HG03565 (cell line): ENCODE results near the gene SLC16A11.
"Not testable (repeated sequence)": the region's sequence is repeated elsewhere in the genome, so short reads cannot be mapped to it uniquely, and the experiment has no call there.

Experiments
- ATAC-seq: cut with Tn5 transposase; IDR thresholded peaks from one replicate; pipeline ENCODE4 v1.9.1; 2021; ENCODE audit warnings: mild to moderate bottlenecking, moderate library complexity; ENCODE audit not compliant: unreplicated experiment

Gene SLC16A11

GRCh38 chr17:7011942-7012254 lies 32.0 kb downstream of the SLC16A11 start:
- ATAC-seq, result no peak

DNA sequence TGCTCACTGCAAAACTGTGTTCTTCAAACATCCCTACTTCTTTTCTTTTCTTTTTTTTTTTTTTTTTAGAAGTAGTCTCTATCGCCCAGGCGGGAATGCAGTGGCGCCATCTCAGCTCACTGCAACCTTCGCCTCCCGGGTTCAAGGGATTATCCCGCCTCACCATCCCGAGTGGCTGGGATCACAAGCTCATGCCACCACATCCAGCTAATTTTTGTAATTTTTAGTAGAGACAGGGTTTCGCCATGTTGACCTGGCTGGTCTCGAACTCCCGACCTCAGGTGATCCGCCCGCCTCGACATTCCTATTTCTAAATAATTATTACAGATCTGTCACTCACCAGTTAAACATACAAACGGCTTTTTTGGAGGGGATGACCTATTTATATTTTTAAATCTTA lies 32.5 kb downstream of the SLC16A11 start:
- no peak for ATAC-seq

DNA sequence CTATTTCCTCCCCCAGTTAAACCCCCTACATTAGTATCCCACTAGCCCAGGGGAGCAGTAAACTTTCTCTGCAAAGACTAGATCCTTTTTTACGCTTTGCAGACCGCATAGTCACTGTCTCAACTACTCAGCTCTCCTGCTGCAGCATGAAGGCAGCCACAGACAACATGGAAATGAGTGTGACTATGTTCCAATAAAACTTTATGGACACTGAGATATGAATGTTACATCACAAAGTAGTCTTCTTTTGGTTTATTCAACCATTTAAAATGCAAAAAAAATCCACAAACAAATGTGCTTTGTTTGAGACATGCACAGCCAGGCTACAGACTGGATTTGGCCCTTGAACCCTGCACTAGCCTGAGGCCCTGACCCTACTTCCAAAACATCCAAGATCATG lies 33.4 kb downstream of the SLC16A11 start:
- no peak for ATAC-seq

- no peak for ATAC-seq
These were observed 36.7 kb downstream of the SLC16A11 start for GRCh38 chr17:7007143-7007542.

DNA sequence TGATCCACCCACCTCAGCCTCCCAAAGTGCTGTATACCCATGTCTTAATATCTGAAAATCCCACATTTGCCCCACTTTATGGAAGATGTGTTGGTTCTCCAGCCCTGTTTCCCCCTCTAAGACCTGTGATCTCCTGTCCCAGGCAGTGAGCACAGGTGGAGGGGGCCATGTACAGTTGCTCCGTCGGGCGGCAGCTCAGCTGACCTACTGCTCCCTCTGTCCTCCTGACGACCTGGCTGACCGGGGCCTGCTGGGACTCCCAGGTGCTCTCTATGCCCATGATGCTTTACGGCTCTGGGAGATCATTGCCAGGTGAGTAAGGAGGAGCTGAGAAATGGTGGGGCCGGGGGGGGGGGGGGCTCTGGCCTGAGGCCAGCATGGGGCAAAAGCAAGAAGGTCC lies 38.2 kb downstream of the SLC16A11 start:
- no peak for ATAC-seq

DNA sequence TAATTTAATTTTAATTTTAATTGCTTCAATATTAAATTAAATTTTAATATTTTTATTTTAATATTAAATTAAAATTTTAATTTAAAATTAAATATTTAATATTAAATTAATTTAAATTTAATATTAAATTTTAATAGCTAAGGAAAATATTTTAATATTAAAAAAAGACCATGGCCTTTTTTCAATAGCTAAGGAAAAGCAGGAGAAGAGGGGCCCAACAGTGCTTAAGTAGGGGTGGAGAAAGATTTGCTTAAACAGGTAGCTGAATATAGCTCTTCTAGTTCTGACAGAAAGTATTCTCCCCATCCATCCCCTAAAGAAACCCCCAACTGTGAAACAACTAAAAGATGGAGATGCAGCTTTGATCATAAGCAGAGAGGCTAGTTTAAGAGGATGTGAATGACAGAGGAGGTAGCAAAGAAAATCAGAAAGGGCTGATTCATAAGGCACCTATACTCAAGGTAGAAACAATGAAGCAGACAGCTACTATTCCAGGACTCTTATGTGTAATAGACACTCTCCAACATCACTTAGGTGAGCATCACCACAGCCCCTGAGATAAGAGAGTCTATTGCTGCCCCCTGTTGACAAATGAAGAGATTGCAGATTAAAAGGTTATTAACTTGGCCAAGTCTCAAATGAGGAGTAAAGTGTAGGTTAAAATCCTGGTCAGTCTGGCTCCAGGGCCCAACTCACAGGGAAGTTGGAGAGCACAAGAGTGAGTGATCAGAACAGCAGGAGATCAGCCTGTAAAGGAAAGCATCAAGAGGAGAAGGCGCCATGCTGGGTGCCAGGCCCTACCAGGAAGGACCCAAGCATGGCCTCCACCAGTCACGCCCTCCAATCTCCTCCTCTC lies 39.3 kb downstream of the SLC16A11 start:
- no peak for ATAC-seq

DNA sequence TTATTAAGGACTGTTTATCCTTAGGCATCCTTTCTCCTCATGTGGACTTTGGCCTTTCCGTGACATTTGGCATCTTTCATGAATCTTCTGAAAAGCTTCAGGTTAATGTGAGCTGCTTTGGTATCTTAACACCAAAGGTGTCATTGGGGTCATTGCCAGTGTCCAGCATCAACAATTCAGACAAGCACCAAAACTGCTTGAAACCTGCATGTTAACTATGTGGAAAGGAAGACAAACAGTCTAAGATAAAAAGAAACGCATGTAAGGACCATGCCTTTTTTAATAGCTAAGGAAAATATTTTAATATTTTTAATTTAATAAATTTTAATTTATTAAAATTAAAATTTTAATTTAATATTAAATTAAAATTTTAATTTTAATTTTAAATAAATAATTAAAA lies 40.1 kb downstream of the SLC16A11 start:
- ATAC-seq, result no peak

- ATAC-seq, result no peak
These were observed 41.4 kb downstream of the SLC16A11 start for GRCh38 chr17:7002288-7003047.

DNA sequence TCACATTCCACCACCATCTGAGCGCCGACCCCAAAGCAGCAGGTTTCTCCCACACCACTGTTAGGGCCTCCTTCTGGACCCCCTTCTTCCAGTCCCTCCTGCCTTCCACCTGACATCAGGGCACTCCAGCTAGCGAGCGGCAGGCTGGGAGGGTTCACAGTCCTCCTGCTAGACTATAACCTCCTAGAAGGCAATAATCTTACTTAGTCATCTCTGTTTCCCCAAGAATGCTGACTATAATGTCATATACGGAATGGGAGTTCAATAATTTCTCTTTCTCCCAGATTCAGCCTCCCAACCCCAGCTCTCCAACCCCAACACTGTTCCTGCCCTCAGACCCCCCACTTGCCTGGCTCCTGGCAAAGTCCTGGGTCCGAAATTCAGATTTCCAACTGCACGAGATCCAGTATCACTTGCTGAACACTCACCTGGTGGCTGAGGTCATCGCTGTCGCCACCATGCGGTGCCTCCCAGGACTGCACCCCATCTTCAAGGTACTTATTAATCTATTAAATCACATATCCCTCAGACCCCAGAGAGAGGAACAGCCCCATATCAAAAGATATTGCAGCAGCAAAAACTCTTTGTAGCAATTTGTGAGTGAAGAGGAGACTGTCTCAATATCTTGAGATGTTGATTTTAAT lies 42.5 kb downstream of the SLC16A11 start:
- no peak for ATAC-seq

DNA sequence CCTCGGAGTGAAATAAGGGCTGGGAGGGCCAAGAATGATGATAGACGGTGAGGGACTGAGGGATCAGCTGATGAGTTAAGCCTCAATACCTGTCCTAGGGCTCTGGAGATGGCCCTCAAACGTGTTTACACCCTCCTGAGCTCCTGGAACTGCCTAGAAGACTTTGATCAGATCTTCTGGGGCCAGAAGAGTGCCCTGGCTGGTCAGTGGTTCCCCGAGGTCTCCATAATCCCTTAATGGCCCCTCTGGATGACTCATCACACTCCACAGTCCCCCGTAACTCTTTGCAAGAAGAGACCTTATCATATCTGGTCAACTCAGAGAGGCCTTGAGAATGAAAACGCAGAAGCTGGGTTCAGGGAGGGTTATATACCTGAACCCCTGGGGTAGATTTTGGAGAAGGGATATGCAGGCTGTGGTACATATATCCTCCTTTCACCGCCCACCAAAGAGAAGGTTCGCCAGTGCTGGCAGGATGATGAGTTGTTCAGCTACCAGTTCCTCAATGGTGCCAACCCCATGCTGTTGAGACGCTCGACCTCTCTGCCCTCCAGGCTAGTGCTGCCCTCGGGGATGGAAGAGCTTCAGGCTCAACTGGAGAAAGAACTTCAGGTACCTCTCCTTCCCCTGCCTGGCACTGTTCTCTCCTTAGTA lies 44.9 kb downstream of the SLC16A11 start:
- no peak for ATAC-seq

- ATAC-seq, result no peak
These were observed 46.7 kb downstream of the SLC16A11 start for GRCh38 chr17:6997171-6997570.

- ATAC-seq, result no peak
These were observed 47.5 kb downstream of the SLC16A11 start for GRCh38 chr17:6996256-6997011.

DNA sequence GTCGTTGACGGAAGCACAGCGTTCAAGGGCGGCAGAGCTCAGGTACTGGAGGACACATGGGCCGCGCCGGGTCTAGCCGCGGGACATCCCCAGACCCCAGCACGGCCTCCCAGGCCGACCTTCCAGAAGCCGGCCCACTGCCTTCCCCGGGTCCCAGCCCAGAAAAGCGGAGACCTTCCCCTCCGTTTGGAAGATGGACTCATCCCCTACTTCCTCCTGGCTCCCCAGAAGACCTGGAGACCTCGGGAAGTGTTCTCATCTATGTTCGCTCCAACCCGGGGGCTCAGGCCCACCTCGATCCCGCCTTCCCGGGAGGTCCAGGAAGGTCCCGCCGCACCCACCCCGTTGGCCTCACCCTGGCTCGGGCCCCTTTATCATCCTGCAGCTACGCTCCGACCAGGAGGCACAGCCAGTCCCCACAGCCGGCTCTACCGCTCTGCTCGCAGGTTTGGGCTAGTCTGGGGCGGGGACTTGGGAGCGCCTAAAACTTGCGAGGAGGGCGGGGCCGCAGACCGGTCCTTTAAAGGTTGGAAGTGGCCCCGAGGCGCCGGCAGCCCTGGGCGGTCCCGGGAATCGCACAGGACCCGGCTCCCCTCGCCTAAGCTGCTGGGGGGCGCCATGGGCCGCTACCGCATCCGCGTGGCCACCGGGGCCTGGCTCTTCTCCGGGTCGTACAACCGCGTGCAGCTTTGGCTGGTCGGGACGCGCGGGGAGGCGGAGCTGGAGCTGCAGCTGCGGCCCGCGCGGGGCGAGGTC lies 48.2 kb downstream of the SLC16A11 start, which contains the start of gene ALOX12:
TSS of gene ALOX12 (plus strand) at position 550 of the 756 bp plus-strand sequence. CDS start at position 619, 69 bp downstream.
- ATAC-seq, result no peak

DNA sequence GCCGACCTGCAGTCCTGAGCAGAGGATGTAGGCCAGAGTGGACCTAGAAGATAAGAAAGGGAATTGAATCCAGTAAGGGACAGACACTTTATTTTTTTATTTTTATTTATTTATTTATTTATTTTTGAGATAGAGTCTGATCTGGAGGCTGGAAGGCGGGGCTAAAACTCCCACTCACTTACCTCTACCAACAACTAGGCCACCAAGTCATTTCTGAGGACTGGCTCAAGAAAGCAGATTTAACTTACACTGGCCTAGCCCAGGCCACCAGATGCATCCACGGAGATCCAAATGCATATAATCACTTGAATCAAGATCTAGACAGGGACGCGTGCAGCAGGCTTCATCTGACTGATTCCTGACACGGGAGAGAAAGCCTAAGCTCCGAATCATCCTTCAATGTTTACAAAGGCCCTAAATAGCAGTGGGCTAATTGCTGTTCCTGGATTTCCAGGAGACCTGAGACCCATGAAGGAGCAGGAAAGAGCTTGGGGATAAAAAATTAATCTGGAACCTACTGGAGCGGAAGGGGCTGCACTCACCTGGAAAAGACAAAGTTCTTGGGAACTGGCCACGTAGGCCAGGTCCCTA lies 49.1 kb downstream of the SLC16A11 start:
- ATAC-seq, result no peak

DNA sequence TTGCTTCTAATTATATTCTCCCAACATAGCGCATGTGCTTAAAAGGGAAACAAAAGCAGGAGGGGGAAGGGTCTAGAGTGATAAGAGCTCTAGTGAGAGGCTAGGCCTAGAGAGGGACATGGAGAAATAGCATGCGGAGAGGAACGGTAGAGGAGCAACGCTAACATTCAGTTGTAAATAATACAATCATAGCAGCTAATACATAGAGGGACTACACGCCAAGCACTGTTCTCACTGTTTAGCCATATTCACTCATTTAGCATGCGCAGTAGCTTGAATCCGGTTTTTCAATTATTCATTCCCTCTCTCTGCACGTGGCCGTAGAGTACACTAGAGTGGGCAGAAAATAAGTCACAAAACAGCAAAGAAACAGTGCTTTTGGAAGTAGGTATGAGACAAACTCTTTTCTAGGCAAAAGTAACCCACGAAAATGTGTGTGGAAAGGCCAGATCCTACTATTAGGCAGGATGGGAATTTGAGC lies 49.7 kb downstream of the SLC16A11 start:
- ATAC-seq, result no peak

DNA sequence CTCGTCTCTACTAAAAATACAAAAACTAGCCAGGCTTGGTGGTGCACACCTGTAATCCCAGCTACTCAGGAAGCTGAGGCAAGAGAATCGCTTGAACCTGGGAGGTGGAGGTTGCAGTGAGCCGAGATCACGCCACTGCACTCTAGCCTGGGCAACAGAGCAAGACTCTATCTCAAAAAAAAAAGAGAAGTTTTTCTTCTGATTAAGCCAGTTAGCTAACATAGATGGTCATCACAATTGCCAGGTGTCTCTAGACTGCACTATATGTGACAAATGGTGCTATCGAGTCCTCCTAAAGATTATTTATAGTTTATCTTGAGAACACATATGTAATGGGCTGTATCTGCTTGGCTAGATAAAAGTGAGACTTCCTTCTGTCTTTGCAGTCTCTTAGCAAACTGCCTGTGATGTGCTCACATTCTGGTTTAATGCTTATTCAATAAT lies 50.3 kb downstream of the SLC16A11 start:
- not testable (repeated sequence) for ATAC-seq
